ENCODE results near the gene VPREB3.

DNA sequence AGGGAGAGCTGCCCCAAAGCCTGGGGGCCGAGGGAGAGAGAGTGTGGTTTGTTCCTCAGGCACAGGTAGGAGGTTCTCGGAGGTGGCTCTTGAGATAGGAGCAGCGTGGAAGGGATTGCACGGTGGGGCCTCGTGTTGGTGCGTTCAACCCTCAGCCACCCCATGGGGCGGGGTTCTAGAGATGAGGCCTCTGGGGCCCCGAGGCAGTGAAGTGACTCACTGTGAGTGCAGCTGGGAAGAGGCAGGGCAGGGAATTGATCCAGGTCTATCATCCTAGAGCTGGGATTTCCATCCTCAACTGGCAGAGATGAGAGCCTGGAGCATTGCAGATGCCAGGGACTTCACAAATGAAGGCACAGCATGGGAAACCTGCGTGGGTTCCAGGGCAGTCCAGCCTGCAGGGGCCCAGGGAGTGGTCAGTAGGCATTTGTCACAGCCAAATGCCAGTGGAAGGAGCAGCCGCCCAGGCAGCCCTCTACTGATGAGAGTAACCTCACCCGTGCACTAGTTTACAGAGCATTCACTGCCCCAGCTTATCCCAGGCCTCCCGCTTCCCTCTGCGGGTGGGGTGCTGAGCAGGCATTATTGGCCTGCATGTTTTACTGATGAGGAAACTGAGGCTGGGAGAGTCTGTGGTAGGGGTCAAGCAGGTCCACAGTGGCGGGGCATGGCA is 27.4 kb upstream of the VPREB3 start:
- TF ChIP-seq, protein P1, sequence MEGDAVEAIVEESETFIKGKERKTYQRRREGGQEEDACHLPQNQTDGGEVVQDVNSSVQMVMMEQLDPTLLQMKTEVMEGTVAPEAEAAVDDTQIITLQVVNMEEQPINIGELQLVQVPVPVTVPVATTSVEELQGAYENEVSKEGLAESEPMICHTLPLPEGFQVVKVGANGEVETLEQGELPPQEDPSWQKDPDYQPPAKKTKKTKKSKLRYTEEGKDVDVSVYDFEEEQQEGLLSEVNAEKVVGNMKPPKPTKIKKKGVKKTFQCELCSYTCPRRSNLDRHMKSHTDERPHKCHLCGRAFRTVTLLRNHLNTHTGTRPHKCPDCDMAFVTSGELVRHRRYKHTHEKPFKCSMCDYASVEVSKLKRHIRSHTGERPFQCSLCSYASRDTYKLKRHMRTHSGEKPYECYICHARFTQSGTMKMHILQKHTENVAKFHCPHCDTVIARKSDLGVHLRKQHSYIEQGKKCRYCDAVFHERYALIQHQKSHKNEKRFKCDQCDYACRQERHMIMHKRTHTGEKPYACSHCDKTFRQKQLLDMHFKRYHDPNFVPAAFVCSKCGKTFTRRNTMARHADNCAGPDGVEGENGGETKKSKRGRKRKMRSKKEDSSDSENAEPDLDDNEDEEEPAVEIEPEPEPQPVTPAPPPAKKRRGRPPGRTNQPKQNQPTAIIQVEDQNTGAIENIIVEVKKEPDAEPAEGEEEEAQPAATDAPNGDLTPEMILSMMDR (IDR thresholded peaks at IDR 0.05): no peak
- TF ChIP-seq POLR2A (IDR thresholded peaks at IDR 0.05): no peak

All from breast epithelium (tissue), 3 donors.